NCI-H2196 (cell line): Measurements from ENCODE around the gene ZCCHC10.
"Not testable (repeated sequence)": the region's sequence is repeated elsewhere in the genome, so short reads cannot be mapped to it uniquely, and the experiment has no call there.

Experiments used
- DNase-seq: peaks from one replicate; lab custom pipeline; 2025; ENCODE audit not compliant: unreplicated experiment; lab: John Stamatoyannopoulos, UW

ZCCHC10 gene

GRCh38 chr5:132979976-132980375 lies 46.4 kb downstream of the ZCCHC10 start:
- no peak for DNase-seq

DNA sequence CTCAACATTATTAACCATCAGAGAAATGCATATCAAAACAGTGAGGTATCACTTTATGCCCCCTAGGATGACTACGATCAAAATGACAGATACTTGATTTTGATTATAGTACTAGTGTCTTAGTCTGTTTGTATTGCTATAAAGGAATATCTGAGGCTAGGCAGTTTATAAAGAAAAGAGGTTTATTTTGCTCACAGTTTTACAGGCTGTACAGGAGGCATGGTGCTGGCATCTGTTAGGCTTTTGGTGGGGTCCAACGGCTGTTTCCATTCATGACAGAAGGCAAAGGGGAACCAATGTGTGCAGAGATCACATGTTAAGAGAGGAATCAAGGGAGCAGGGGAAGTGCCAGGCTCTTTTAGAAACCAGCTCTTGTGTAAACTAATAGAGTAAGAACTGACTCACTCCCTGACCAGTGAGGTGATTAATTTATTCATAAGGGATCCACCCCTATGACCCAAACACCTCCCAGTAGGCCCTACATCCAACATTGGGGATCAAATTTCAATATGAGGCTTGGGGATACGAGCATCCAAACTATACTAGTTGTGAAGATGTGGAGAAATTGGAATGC lies 46.9 kb downstream of the ZCCHC10 start:
- DNase-seq: no peak

GRCh38 chr5:132976852-132977251 lies 49.5 kb downstream of the ZCCHC10 start:
- no peak for DNase-seq

- not testable (repeated sequence) for DNase-seq
These were observed 53.9 kb downstream of the ZCCHC10 start for GRCh38 chr5:132972436-132972828.

- DNase-seq: no peak
These were observed 54.6 kb downstream of the ZCCHC10 start for GRCh38 chr5:132971483-132972435.

GRCh38 chr5:132965120-132965519 lies 61.2 kb downstream of the ZCCHC10 start:
- DNase-seq: no peak

DNA sequence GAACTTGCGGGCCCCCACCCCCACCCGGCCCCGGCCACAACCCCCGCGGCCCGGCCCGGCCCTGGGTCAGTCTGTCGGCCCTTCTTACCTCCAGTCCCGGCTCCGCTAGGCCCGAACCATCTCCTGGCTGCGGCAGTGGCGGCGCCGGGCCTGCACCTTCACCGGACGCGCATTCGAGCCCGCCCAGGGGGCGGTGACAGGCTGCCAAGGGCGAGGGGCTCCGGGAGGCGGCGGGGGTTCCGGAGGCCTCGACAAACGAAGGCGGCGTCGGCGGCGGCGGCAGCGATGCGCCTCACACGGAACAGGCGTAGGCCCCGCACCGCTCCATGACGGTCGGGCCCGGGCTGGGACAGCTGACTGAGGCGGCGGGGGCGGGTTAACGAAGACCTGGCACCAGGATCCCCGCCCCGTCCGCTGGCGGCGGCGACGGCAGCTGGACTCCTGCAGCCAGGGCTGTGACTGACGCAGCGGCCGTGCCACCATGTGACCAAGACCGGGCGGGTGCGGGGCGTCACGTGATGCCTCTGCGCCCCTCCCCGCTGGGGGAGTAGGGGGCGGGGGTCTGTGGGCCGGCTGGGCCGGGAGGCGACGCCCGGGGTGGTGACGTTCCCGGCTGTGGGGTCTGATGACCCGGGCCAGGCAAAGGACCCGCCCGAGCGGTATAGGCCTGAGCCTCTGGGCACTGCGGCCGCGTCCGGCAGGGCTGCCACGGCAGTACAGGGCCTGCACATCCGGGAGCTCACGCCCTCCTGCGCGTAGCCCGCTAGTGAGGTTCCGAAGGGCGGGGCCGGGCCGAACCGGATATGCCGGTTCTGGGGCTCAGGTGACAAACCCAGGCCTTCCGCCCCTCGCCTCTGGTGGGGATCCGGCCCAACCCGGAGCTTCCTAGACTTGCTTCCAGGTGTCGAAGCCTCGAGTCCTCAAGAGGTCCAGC lies 62.9 kb downstream of the ZCCHC10 start, which contains the start of gene AFF4:
Gene AFF4, minus strand, starts transcription at position 464 of the 934 bp plus-strand sequence. CDS start 26,445 bp downstream, outside the sequence.
- DNase-seq: peak; percentile 95

GRCh38 chr5:132962429-132963021 lies 63.8 kb downstream of the ZCCHC10 start:
- peak; percentile 32 for DNase-seq

DNA sequence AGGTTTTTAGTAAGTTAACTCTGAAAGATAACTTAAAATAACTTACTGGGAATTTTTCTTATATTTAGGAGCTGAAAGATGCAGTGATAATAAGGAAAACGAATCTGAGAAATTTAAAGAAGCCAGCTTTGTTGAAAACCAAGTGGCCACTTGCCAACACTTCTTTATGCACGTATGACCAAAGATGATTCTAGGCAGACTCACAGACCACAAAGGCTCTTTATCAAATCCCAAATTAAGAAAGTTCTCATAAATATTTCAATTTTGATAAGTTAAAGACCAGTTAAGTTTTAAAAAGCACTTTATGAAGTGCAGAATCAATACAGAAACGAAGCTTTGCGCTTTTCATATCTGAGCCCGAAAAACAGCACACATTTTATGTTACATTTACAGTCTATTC lies 64.5 kb downstream of the ZCCHC10 start:
- peak; percentile 14 for DNase-seq

GRCh38 chr5:132961123-132961815 lies 65.1 kb downstream of the ZCCHC10 start:
- DNase-seq: not testable (repeated sequence)

- DNase-seq: not testable (repeated sequence)
These were observed 70.1 kb downstream of the ZCCHC10 start for GRCh38 chr5:132956166-132956799.

- DNase-seq: no peak
These were observed 72.6 kb downstream of the ZCCHC10 start for GRCh38 chr5:132953710-132954109.

- DNase-seq: no peak
These were observed 73.5 kb downstream of the ZCCHC10 start for GRCh38 chr5:132952829-132953228.

DNA sequence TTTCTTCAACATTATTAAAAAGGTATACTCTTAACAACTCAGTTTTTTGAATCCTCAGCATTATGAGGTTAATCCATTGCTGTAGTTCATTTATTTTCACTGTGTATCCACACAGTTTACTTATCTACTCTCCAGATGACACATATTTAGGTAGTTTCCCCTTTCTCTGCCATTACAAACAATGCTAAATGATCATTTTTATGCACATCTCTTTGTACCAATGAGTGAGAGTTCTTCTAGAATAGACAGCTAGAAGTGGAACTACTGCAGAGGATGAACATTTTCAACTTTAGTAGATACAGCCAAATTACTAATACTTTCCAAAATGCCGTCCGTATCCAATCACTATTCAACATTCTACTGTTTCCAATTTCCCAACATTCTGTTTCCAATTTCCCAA lies 74.5 kb downstream of the ZCCHC10 start:
- no peak for DNase-seq

DNA sequence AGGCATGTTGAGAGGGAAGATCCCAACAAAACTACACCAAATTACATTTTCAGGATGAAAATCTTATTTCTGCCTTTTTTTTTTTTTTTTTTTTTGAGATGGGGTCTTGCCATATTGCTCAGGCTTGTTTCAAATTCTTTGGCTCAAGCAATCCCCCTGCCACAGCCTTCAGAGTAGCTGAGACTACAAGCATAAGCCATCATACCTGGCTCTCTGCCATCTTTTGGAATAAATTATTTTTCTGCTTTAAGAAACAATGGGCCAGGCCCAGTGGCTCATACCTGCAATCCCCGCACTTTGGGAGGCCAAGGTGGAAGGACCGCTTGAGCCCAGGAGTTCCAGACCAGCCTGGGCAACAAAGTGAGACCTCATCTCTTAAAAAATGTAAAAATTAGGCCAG lies 77.2 kb downstream of the ZCCHC10 start:
- DNase-seq: no peak

DNA sequence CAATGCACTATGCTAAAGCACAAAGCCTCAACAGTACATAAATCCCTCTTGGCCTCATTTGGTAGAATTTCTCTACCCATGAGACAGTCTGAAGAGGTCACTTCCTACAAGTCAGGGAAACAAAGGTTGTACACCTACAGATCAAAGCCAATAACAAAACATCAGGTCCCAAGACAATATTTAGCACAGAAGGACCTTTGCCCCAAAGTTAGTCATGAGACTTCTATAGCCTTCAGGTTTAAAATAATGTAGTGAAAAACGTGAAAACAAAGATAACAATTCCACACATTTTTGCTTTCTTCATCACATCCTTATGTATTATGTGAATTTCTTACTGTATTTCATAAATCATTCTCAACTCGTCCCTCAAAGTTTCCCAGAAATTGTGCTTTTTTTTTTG lies 78.7 kb downstream of the ZCCHC10 start:
- DNase-seq: no peak
